Measurements from ENCODE around the gene MGAT3. TPM values are rescaled to one million over a fixed set of nuclear protein-coding genes. Genes with fewer than 3 reads are reported as not detected.

Gene MGAT3
- total RNA-seq, 1 experiment from 2014 or later, result 0.20 TPM

GRCh38 chr22:39435616-39436015 is 21.2 kb upstream of the MGAT3 start:
- BruUV-seq (replicated peaks), result no TSS peak
- Histone ChIP-seq H3K36me3 (ENCODE audit: control insufficient read depth in 1 of 2, insufficient read depth in 2 of 2, low read length in 2 of 2) (peaks cover 2 to 5% of the 10 kb centered on the region in 2 experiments; a peak in 2 of 4 replicates), H3K79me2 (ENCODE audit: insufficient read depth, low read length) (no peaks in the 10 kb centered on the region), H3K4me1 (ENCODE audit: control insufficient read depth in 1 of 2, insufficient read depth in 2 of 2, low read length in 2 of 2) (peaks cover 11 to 25% of the 10 kb centered on the region in 2 experiments), H3K4me2 (ENCODE audit: low read length) (no peak overlapping the region), H3K9me2 (ENCODE audit: insufficient read depth) (no peaks in the 10 kb centered on the region), H4K20me1 (ENCODE audit: insufficient read depth) (no peaks in the 10 kb centered on the region), H2AFZ (ENCODE audit: low read depth, low read length, poor library complexity, severe bottlenecking) (no peak overlapping the region), H3K9me3 (ENCODE audit: control insufficient read depth in 1 of 2, insufficient read depth in 1 of 2, low read depth in 1 of 2, low read length in 2 of 2) (no peaks in the 10 kb centered on the region), H3K27ac (ENCODE audit: low read depth, low read length) (no peak overlapping the region), H3K27me3 (ENCODE audit: insufficient read depth, low read length) (no peaks in the 10 kb centered on the region), H3K4me3 (replicated peaks in 1 of 2; ENCODE audit: low read depth in 1 of 2, low read length in 2 of 2) (no peak overlapping the region), H3K9ac (ENCODE audit: low read length) (no peak overlapping the region)
- DNase-seq (ENCODE audit: low read depth, low spot score), result no peak
- intact Hi-C loops (cut with micrococcal nuclease), result no loop called here
- ChIA-PET POLR2A (no interaction called here), CTCF (interaction anchor here (1.2 kb wide), 1 partner anchor 11 kb away, joined by 4 read pairs; no protein-coding TSS in a partner anchor), RAD21 (ENCODE audit: low non-redundant PET in 1 of 2, low total read pairs in 2 of 2, uncharacterized antibody in 2 of 2, unreplicated experiment in 2 of 2) (no interaction called here)
- ATAC-seq, result no peak
- TF ChIP-seq SRF (IDR thresholded peaks at IDR 0.05; ENCODE audit: low read depth) (no peak), CBX3 (IDR thresholded peaks at IDR 0.05; ENCODE audit: low read depth) (no peak)

- peak overlapping the region; percentile 68 for H3K4me2 ChIP-seq (ENCODE audit: low read length)
- RAD21 ChIA-PET (ENCODE audit: low non-redundant PET in 1 of 2, low total read pairs in 2 of 2, uncharacterized antibody in 2 of 2, unreplicated experiment in 2 of 2), result interaction anchor here in 1 of 2 experiments (0.7 kb wide), 1 partner anchor 552 kb away, joined by 3 read pairs; no protein-coding TSS in a partner anchor
- no peaks in the 10 kb centered on the region for H3K79me2 ChIP-seq (ENCODE audit: insufficient read depth, low read length)
- intact Hi-C loops (cut with micrococcal nuclease), result no loop called here
- no peaks in the 10 kb centered on the region for H3K9me3 ChIP-seq (ENCODE audit: control insufficient read depth in 1 of 2, insufficient read depth in 1 of 2, low read depth in 1 of 2, low read length in 2 of 2)
- H3K27ac ChIP-seq (ENCODE audit: low read depth, low read length), result no peak overlapping the region
- ATAC-seq (peak; percentile 3; the same call in 1 of the 2 replicates), DNase-seq (ENCODE audit: low read depth, low spot score) (no peak)
- H3K27me3 ChIP-seq (ENCODE audit: insufficient read depth, low read length), result no peaks in the 10 kb centered on the region
- H3K4me3 ChIP-seq (replicated peaks in 1 of 2; ENCODE audit: low read depth in 1 of 2, low read length in 2 of 2), result peak overlapping the region in 1 of 2 experiments; percentile 31; a peak in 1 of 4 replicates
- H4K20me1 ChIP-seq (ENCODE audit: insufficient read depth), result no peaks in the 10 kb centered on the region
- no TSS peak for BruUV-seq (replicated peaks)
- no peaks in the 10 kb centered on the region for H3K9me2 ChIP-seq (ENCODE audit: insufficient read depth)
- POLR2A ChIA-PET, result interaction anchor here (0.8 kb wide), 1 partner anchor 38 kb away, joined by 3 read pairs; the partner anchor contains the start of gene TAB1
- CTCF ChIA-PET, result interaction anchor here (0.6 to 1.6 kb wide), 5 partner anchors 8 to 95 kb away, joined by 3 to 7 read pairs (median 4); no protein-coding TSS in a partner anchor
- H3K36me3 ChIP-seq (ENCODE audit: control insufficient read depth in 1 of 2, insufficient read depth in 2 of 2, low read length in 2 of 2), result no peaks in the 10 kb centered on the region
- H3K4me1 ChIP-seq (ENCODE audit: control insufficient read depth in 1 of 2, insufficient read depth in 2 of 2, low read length in 2 of 2), result peaks cover 11 to 25% of the 10 kb centered on the region in 2 experiments
- TF ChIP-seq TCF7L2 (IDR thresholded peaks at IDR 0.05; ENCODE audit: borderline replicate concordance, extremely low read depth, insufficient read depth, insufficient read length) (no peak), FOSL1 (IDR thresholded peaks at IDR 0.05; ENCODE audit: low read depth) (no peak), ZFX (IDR thresholded peaks at IDR 0.05) (no peak), YY1 (IDR thresholded peaks at IDR 0.05; ENCODE audit: extremely low read depth, insufficient replicate concordance, low read depth, low read length) (no peak), JUND (IDR thresholded peaks at IDR 0.05) (no peak), EZH2phosphoT487 (IDR thresholded peaks at IDR 0.05; ENCODE audit: borderline replicate concordance) (no peak), EZH2 (IDR thresholded peaks at IDR 0.05) (no peak), SRF (IDR thresholded peaks at IDR 0.05; ENCODE audit: low read depth) (no peak), SIN3A (IDR thresholded peaks at IDR 0.05; ENCODE audit: low read depth) (no peak), POLR2AphosphoS5 (IDR thresholded peaks at IDR 0.05; ENCODE audit: low read depth, low read length) (no peak), CTCF (IDR thresholded peaks at IDR 0.05 in 2 of 3, conservative IDR thresholded peaks at IDR 0.05 in 1 of 3; ENCODE audit: borderline replicate concordance in 1 of 3, insufficient read depth in 1 of 3, low read depth in 2 of 3, low read length in 2 of 3) (no peak)
- H3K9ac ChIP-seq (ENCODE audit: low read length), result peak overlapping the region; percentile 35; the same call in 1 of the 2 replicates
- H2AFZ ChIP-seq (ENCODE audit: low read depth, low read length, poor library complexity, severe bottlenecking), result no peak overlapping the region
These were observed 18.8 kb upstream of the MGAT3 start for GRCh38 chr22:39437791-39438704.

Measured in HCT116 (cell line).